Thymus (tissue), 11 donors: ENCODE measurements around the gene PPFIBP2. TPM values are rescaled to one million over a fixed set of nuclear protein-coding genes. Genes with fewer than 3 reads are reported as not detected.

Source experiments
- DNase-seq, 9 donors: peaks; one replicate each; pipeline ENCODE4 v3.0.0-alpha.2; 2013; ENCODE audit warnings: low spot score in 9 of 9, low read depth in 6 of 9, missing footprints in 1 of 9
- H3K27ac ChIP-seq, 2 donors: one replicate each; pipeline ENCODE4 v1.5.1; 2013; ENCODE audit warnings: control low read depth in 1 of 2, low read depth in 1 of 2, low read length in 1 of 2, mild to moderate bottlenecking in 1 of 2, moderate library complexity in 1 of 2
- H3K27me3 ChIP-seq, 2 donors: one replicate each; pipeline ENCODE4 v1.5.1; 2013; ENCODE audit warnings: low read length in 1 of 2; ENCODE audit not compliant: control insufficient read depth in 2 of 2, insufficient read depth in 1 of 2
- H3K36me3 ChIP-seq, 2 donors: one replicate each; pipeline ENCODE4 v1.5.1; 2013; ENCODE audit warnings: low read length in 1 of 2, mild to moderate bottlenecking in 1 of 2, moderate library complexity in 1 of 2; ENCODE audit not compliant: control insufficient read depth in 2 of 2, insufficient read depth in 2 of 2
- H3K4me1 ChIP-seq, 2 donors: one replicate each; pipeline ENCODE4 v1.5.1; 2013; ENCODE audit warnings: low read length in 2 of 2; ENCODE audit not compliant: control insufficient read depth in 2 of 2, insufficient read depth in 2 of 2
- H3K4me3 ChIP-seq, 2 donors: one replicate each; pipeline ENCODE4 v1.5.1; 2013; ENCODE audit warnings: low read length in 2 of 2, control low read depth in 1 of 2, mild to moderate bottlenecking in 1 of 2
- H3K9me3 ChIP-seq, 2 donors: one replicate each; pipeline ENCODE4 v1.5.1; 2013; ENCODE audit warnings: low read length in 1 of 2, mild to moderate bottlenecking in 1 of 2; ENCODE audit not compliant: control insufficient read depth in 2 of 2, insufficient read depth in 1 of 2
- WGBS: extraction: QIAGEN DNeasy Blood & Tissue Kit; methylation state at CpG from one replicate; pipeline ENCODE4 v1.1.7; 2013; 5-methylcytosine and 5-hydroxymethylcytosine counted together
- polyA plus RNA-seq: library from polyadenylated mRNA; stranded (reverse); fragments of 200-250 nt; gene quantifications from one replicate; pipeline ENCODE4 v1.2.3, GENCODE V29; 2013
- total RNA-seq: library from RNA; stranded (reverse); fragments of 120-200 nt; gene quantifications from one replicate; pipeline ENCODE4 v1.2.4, GENCODE V29; 2013
- donor health status: healthy.

Gene PPFIBP2
- total and polyA plus RNA-seq, 2 donors, result 5.6 to 6.0 TPM

- H3K36me3 ChIP-seq, result no peaks in the 10 kb centered on the region
- no peaks in the 10 kb centered on the region for H3K27me3 ChIP-seq
- no peak overlapping the region for H3K4me3 ChIP-seq
- H3K4me1 ChIP-seq, result no peaks in the 10 kb centered on the region
- no peaks in the 10 kb centered on the region for H3K9me3 ChIP-seq
- DNase-seq, result no peak
- no peak overlapping the region for H3K27ac ChIP-seq
These were observed 100.9 kb downstream of the PPFIBP2 start for GRCh38 chr11:7614656-7615055.

- 96% methylated on average over 8 of the region's 8 CpGs for WGBS
- Histone ChIP-seq H3K4me1 (no peaks in the 10 kb centered on the region), H3K27ac (no peak overlapping the region), H3K27me3 (no peaks in the 10 kb centered on the region), H3K4me3 (no peak overlapping the region), H3K36me3 (no peaks in the 10 kb centered on the region), H3K9me3 (no peaks in the 10 kb centered on the region)
- DNase-seq, result no peak
These were observed 103.2 kb downstream of the PPFIBP2 start for GRCh38 chr11:7617032-7617431.

- DNase-seq, result no peak
- Histone ChIP-seq H3K36me3 (no peaks in the 10 kb centered on the region), H3K27me3 (no peaks in the 10 kb centered on the region), H3K9me3 (no peaks in the 10 kb centered on the region), H3K4me1 (no peaks in the 10 kb centered on the region), H3K27ac (no peak overlapping the region), H3K4me3 (no peak overlapping the region)
- WGBS, result 96% methylated on average over 3 of the region's 3 CpGs
These were observed 105.5 kb downstream of the PPFIBP2 start for GRCh38 chr11:7619322-7619721.

GRCh38 chr11:7621090-7621489 is 107.3 kb downstream of the PPFIBP2 start:
- Histone ChIP-seq H3K4me3 (no peak overlapping the region), H3K36me3 (no peaks in the 10 kb centered on the region), H3K9me3 (no peaks in the 10 kb centered on the region), H3K4me1 (no peaks in the 10 kb centered on the region), H3K27me3 (no peaks in the 10 kb centered on the region), H3K27ac (no peak overlapping the region)
- no peak for DNase-seq
- 83% methylated on average over 3 of the region's 3 CpGs for WGBS

GRCh38 chr11:7621554-7621953 is 107.8 kb downstream of the PPFIBP2 start:
- no peak for DNase-seq
- no peaks in the 10 kb centered on the region for H3K27me3 ChIP-seq
- no peaks in the 10 kb centered on the region for H3K36me3 ChIP-seq
- H3K27ac ChIP-seq, result no peak overlapping the region
- 14% methylated on average over 1 of the region's 1 CpG for WGBS
- no peaks in the 10 kb centered on the region for H3K4me1 ChIP-seq
- H3K4me3 ChIP-seq, result no peak overlapping the region
- no peaks in the 10 kb centered on the region for H3K9me3 ChIP-seq

- H3K9me3 ChIP-seq, result no peaks in the 10 kb centered on the region
- H3K4me3 ChIP-seq, result no peak overlapping the region
- DNase-seq, result no peak
- whole genome bisulfite sequencing, result 92% methylated on average over 2 of the region's 2 CpGs
- H3K27ac ChIP-seq, result no peak overlapping the region
- H3K4me1 ChIP-seq, result no peaks in the 10 kb centered on the region
- H3K36me3 ChIP-seq, result no peaks in the 10 kb centered on the region
- no peaks in the 10 kb centered on the region for H3K27me3 ChIP-seq
These were observed 108.9 kb downstream of the PPFIBP2 start for GRCh38 chr11:7622721-7623120.

- no peak for DNase-seq
- Histone ChIP-seq H3K27me3 (no peaks in the 10 kb centered on the region), H3K4me1 (no peaks in the 10 kb centered on the region), H3K36me3 (no peaks in the 10 kb centered on the region), H3K27ac (no peak overlapping the region), H3K4me3 (no peak overlapping the region), H3K9me3 (no peaks in the 10 kb centered on the region)
- WGBS, result 75% methylated on average over 3 of the region's 3 CpGs
These were observed 114.9 kb downstream of the PPFIBP2 start for GRCh38 chr11:7628660-7629059.

GRCh38 chr11:7630002-7630401 is 116.2 kb downstream of the PPFIBP2 start:
- H3K27me3 ChIP-seq, result no peaks in the 10 kb centered on the region
- no peak overlapping the region for H3K27ac ChIP-seq
- no peak for DNase-seq
- H3K4me1 ChIP-seq, result no peaks in the 10 kb centered on the region
- H3K36me3 ChIP-seq, result no peaks in the 10 kb centered on the region
- H3K4me3 ChIP-seq, result no peak overlapping the region
- 93% methylated on average over 2 of the region's 2 CpGs for WGBS
- H3K9me3 ChIP-seq, result no peaks in the 10 kb centered on the region

GRCh38 chr11:7632211-7632610 is 118.4 kb downstream of the PPFIBP2 start:
- 94% methylated on average over 2 of the region's 2 CpGs for WGBS
- DNase-seq, result no peak
- Histone ChIP-seq H3K27ac (no peak overlapping the region), H3K4me3 (no peak overlapping the region), H3K9me3 (no peaks in the 10 kb centered on the region), H3K27me3 (no peaks in the 10 kb centered on the region), H3K36me3 (no peaks in the 10 kb centered on the region), H3K4me1 (no peaks in the 10 kb centered on the region)

- no peaks in the 10 kb centered on the region for H3K4me1 ChIP-seq
- no peak for DNase-seq
- no peaks in the 10 kb centered on the region for H3K27me3 ChIP-seq
- 94% methylated on average over 4 of the region's 4 CpGs for WGBS
- no peaks in the 10 kb centered on the region for H3K36me3 ChIP-seq
- H3K9me3 ChIP-seq, result no peaks in the 10 kb centered on the region
- H3K27ac ChIP-seq, result no peak overlapping the region
- no peak overlapping the region for H3K4me3 ChIP-seq
These were observed 121.3 kb downstream of the PPFIBP2 start for GRCh38 chr11:7635137-7635536.
